Nephron (organoid): ENCODE results near the gene ARID1A.
A peak's percentile ranks its signal among the peaks of the same experiment; 100 is the strongest.

Source experiments
- H3K27ac Mint-ChIP-seq, 3 experiments: 2 replicates each; pipeline ENCODE4 v1.8.0; 2020; ENCODE audit warnings: mixed read lengths in 3 of 3, mild to moderate bottlenecking in 2 of 3, moderate library complexity in 1 of 3
- H3K27me3 Mint-ChIP-seq: 2 replicates; pipeline ENCODE4 v1.8.0; 2021; ENCODE audit warnings: low read depth, mild to moderate bottlenecking, moderate library complexity, mixed read lengths
- H3K36me3 Mint-ChIP-seq: 2 replicates; pipeline ENCODE4 v1.8.0; 2020; ENCODE audit warnings: low read depth, mixed read lengths
- H3K4me1 Mint-ChIP-seq: 2 replicates; pipeline ENCODE4 v1.8.0; 2020; ENCODE audit warnings: mixed read lengths
- H3K4me3 Mint-ChIP-seq, 3 experiments: 2 replicates each; pipeline ENCODE4 v1.8.0; 2020; ENCODE audit warnings: mild to moderate bottlenecking in 3 of 3, mixed read lengths in 3 of 3, moderate library complexity in 2 of 3
- H3K9me3 Mint-ChIP-seq: 2 replicates; pipeline ENCODE4 v1.8.0; 2020; ENCODE audit warnings: mixed read lengths
- TF ChIP-seq, protein P1 (sequence below), 3 experiments: fragments of 200-600 bp; sonication (generic); IDR thresholded peaks; one replicate each; pipeline ENCODE4 v1.5.0; 2021; ENCODE audit warnings: antibody characterized with exemption in 3 of 3; ENCODE audit not compliant: unreplicated experiment in 3 of 3

Gene ARID1A

DNA sequence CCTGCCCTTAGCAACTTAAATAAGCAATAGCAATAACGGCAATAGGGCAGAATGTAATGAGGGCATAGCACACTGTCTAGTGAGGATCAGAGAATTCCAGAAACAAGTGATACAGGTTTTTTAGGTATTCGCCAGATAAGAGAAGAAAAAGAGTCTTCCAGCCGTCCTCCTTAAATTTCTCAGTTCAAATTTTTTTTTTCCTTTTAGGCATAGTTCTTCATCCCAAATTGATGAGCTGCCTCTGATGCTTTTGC, 93.7 kb downstream of the ARID1A start:
- Mint-ChIP-seq H3K36me3 (peaks cover 2% of the 10 kb centered on the region), H3K4me1 (peaks cover 48% of the 10 kb centered on the region), H3K27ac (peak overlapping the region; percentile 98 to 100 (median 100)), H3K27me3 (peaks cover 7% of the 10 kb centered on the region), H3K4me3 (peak overlapping the region in 2 of 3 experiments; percentile 98 to 99), H3K9me3 (no peaks in the 10 kb centered on the region)
- TF ChIP-seq, protein P1, sequence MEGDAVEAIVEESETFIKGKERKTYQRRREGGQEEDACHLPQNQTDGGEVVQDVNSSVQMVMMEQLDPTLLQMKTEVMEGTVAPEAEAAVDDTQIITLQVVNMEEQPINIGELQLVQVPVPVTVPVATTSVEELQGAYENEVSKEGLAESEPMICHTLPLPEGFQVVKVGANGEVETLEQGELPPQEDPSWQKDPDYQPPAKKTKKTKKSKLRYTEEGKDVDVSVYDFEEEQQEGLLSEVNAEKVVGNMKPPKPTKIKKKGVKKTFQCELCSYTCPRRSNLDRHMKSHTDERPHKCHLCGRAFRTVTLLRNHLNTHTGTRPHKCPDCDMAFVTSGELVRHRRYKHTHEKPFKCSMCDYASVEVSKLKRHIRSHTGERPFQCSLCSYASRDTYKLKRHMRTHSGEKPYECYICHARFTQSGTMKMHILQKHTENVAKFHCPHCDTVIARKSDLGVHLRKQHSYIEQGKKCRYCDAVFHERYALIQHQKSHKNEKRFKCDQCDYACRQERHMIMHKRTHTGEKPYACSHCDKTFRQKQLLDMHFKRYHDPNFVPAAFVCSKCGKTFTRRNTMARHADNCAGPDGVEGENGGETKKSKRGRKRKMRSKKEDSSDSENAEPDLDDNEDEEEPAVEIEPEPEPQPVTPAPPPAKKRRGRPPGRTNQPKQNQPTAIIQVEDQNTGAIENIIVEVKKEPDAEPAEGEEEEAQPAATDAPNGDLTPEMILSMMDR (IDR thresholded peaks at IDR 0.05; ENCODE audit: unreplicated experiment in 3 of 3), result no peak

DNA sequence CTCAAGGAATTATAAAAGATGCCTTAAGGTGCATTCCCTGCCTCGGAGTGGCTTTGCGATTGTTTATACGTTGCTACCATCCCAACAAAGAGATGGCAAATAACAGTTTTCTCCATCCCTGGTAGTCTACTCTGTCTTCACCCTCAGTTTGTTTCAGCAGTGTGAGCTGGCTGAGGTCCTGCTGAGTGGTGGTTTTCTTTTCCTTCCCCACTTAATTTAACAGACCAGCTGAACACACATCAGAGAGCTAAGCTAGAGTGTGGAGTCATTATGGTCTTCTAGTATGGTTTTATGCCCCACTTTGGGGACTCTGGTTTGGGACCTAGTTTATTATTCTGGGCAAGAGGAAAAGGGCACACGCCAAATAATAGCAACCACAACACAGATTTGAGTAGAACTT, 94.1 kb downstream of the ARID1A start:
- H3K4me3 Mint-ChIP-seq, result peak overlapping the region; percentile 55 to 71 (median 63)
- H3K36me3 Mint-ChIP-seq, result peaks cover 6% of the 10 kb centered on the region
- peaks cover 7% of the 10 kb centered on the region for H3K27me3 Mint-ChIP-seq
- H3K27ac Mint-ChIP-seq, result peak overlapping the region in 2 of 3 experiments; percentile 100
- no peaks in the 10 kb centered on the region for H3K9me3 Mint-ChIP-seq
- TF ChIP-seq, protein P1 (IDR thresholded peaks at IDR 0.05; ENCODE audit: unreplicated experiment in 3 of 3), result no peak
- H3K4me1 Mint-ChIP-seq, result peaks cover 46% of the 10 kb centered on the region

DNA sequence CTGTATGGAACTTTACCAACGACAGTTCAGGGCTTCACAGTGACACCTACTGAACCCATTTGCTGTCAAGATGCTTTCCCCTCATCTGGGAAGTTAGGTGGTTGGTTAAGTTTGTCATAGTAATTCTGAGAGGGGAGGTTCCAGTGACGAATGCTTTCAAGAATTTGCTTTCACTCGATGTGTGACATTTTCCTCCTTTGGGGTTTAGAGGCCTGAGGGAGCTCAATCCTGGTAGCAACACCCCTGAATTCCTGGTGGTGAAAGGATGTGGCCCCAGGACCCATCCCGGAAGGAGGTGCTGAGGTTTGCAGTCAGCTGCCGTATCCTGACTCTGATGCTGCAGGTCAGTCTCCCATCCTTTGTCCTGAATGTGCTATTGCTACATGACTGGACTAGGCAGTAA, 94.7 kb downstream of the ARID1A start:
- Mint-ChIP-seq H3K36me3 (peaks cover 7% of the 10 kb centered on the region), H3K4me3 (peak overlapping the region in 1 of 3 experiments; percentile 20), H3K27me3 (peaks cover 7% of the 10 kb centered on the region), H3K27ac (no peak overlapping the region), H3K4me1 (peaks cover 39% of the 10 kb centered on the region), H3K9me3 (no peaks in the 10 kb centered on the region)
- TF ChIP-seq, protein P1 (IDR thresholded peaks at IDR 0.05; ENCODE audit: unreplicated experiment in 3 of 3), result no peak

DNA sequence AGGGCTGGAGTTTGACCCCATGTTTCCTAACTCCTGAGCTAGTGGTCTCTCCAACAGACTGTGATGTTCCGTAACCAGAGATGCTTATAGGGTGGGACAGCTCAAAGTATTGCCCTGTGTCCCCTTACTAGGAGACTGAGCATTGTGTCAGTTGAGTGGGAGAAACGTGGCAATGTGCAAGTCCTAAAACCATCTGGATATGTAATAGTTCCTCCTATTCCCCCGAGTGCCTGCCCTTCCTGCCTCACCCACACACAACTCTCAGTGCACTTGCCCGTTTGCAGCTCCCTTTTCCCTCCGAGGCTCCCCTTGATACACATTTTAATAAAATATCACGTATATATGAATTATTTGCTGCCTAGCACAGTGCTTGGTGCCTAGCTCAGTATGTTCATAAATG, 95.3 kb downstream of the ARID1A start:
- TF ChIP-seq, protein P1 (IDR thresholded peaks at IDR 0.05; ENCODE audit: unreplicated experiment in 3 of 3), result no peak
- H3K27ac Mint-ChIP-seq, result no peak overlapping the region
- H3K27me3 Mint-ChIP-seq, result peaks cover 7% of the 10 kb centered on the region
- peaks cover 33% of the 10 kb centered on the region for H3K4me1 Mint-ChIP-seq
- H3K4me3 Mint-ChIP-seq, result no peak overlapping the region
- H3K36me3 Mint-ChIP-seq, result peaks cover 7% of the 10 kb centered on the region
- H3K9me3 Mint-ChIP-seq, result no peaks in the 10 kb centered on the region

DNA sequence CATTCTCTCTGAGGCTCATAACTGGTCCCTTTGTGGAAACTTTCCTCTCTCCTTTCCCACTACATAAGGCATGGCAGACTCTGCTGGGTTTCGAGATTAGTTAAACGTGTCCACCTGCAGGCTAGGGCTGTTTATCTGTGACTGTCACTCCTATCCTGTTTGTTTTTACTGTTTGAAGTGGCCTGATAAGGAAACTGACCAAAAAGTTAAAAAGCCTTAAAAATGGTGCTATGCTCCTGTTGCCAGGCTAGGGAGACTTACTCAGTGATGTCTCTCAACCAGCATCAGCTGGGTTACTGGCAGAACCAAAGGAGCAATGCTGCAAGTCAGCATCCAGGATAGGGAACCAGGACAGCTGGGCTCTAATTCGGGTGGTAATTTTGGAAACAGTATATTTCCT, 95.8 kb downstream of the ARID1A start:
- peaks cover 29% of the 10 kb centered on the region for H3K4me1 Mint-ChIP-seq
- peaks cover 7% of the 10 kb centered on the region for H3K27me3 Mint-ChIP-seq
- H3K36me3 Mint-ChIP-seq, result peaks cover 12% of the 10 kb centered on the region
- no peak overlapping the region for H3K27ac Mint-ChIP-seq
- no peak overlapping the region for H3K4me3 Mint-ChIP-seq
- TF ChIP-seq, protein P1 (IDR thresholded peaks at IDR 0.05; ENCODE audit: unreplicated experiment in 3 of 3), result no peak
- no peaks in the 10 kb centered on the region for H3K9me3 Mint-ChIP-seq

DNA sequence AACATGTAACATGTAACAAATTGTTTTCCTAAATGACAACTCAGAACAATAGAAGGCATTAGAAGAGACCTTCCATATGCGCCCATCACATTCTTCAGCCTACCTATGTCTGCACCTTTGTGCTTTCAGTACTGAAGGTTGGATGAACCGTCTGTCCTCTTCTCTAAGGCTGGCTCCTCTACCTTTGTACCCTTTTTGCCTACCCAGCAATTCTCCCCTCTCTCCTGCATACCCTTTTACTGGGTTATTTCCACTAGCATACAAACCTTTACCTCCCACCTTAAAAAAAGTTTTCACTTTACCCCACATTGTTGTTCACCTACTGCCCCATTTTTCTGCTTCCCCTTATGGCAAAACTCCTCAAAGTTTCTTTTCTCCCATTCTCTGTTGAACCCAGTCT, 97.1 kb downstream of the ARID1A start:
- no peaks in the 10 kb centered on the region for H3K27me3 Mint-ChIP-seq
- H3K4me3 Mint-ChIP-seq, result no peak overlapping the region
- TF ChIP-seq, protein P1 (IDR thresholded peaks at IDR 0.05; ENCODE audit: unreplicated experiment in 3 of 3), result no peak
- H3K4me1 Mint-ChIP-seq, result peaks cover 26% of the 10 kb centered on the region
- peaks cover 15% of the 10 kb centered on the region for H3K36me3 Mint-ChIP-seq
- no peak overlapping the region for H3K27ac Mint-ChIP-seq
- no peaks in the 10 kb centered on the region for H3K9me3 Mint-ChIP-seq
